Activated naive CD4-positive, alpha-beta T cell treated with anti-CD3 and anti-CD28 coated beads, Interleukin-2, amount 10 ng/mL, durations not matched to agents 7 days and 5 days (primary cell): ENCODE data around the gene OLIG1.

ENCODE experiments used
- CTCF ChIA-PET: fragments of 350-600 bp; sonication (Branson Sonifier 250); formaldehyde crosslinking; loops from one replicate; lab custom pipeline; 2021; ENCODE audit warnings: antibody characterized with exemption; lab: Charles Lee
- DNase-seq: peaks from one replicate; pipeline ENCODE4 v3.0.0-alpha.2; 2020
- H3K27ac Mint-ChIP-seq: one replicate; pipeline ENCODE4 v1.8.0; 2021; ENCODE audit warnings: mild to moderate bottlenecking, moderate library complexity, mixed read lengths
- H3K27me3 Mint-ChIP-seq: one replicate; pipeline ENCODE4 v1.8.0; 2021; ENCODE audit warnings: mild to moderate bottlenecking, mixed read lengths
- H3K36me3 Mint-ChIP-seq: one replicate; pipeline ENCODE4 v1.8.0; 2021; ENCODE audit warnings: mixed read lengths
- H3K4me1 Mint-ChIP-seq: one replicate; pipeline ENCODE4 v1.8.0; 2021; ENCODE audit warnings: mixed read lengths
- H3K4me3 Mint-ChIP-seq: one replicate; pipeline ENCODE4 v1.8.0; 2021; ENCODE audit warnings: mild to moderate bottlenecking, moderate library complexity, mixed read lengths
- H3K9me3 Mint-ChIP-seq: one replicate; pipeline ENCODE4 v1.8.0; 2021; ENCODE audit warnings: mixed read lengths

OLIG1 gene

DNA sequence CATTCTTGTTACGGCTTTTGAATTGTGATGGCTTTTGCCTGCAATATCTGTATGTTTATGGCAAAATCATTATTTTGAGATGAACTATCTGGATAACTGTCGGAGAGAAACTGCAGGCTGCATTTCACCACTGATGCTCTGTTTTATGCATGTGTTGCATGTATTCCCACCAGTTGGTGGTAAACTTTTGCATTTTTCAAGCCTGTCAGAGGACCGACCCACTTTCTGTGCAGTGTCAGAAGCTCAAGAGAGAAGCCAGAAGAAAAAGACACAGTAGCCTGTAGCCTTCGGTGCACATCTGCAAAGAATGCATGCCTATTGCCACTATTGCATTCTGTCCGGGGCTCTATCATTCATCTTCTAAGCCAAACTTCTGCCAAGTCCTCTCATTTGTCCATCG lies 41.6 kb downstream of the OLIG1 start:
- no peaks in the 10 kb centered on the region for H3K9me3 Mint-ChIP-seq
- CTCF ChIA-PET, result interaction anchor here (0.5 kb wide), 1 partner anchor 336 kb away, joined by 3 read pairs; no protein-coding TSS in a partner anchor
- peaks cover 23% of the 10 kb centered on the region for H3K4me1 Mint-ChIP-seq
- H3K27me3 Mint-ChIP-seq, result peaks cover 77% of the 10 kb centered on the region
- no peak overlapping the region for H3K27ac Mint-ChIP-seq
- DNase-seq, result no peak
- H3K36me3 Mint-ChIP-seq, result no peaks in the 10 kb centered on the region
- no peak overlapping the region for H3K4me3 Mint-ChIP-seq

DNA sequence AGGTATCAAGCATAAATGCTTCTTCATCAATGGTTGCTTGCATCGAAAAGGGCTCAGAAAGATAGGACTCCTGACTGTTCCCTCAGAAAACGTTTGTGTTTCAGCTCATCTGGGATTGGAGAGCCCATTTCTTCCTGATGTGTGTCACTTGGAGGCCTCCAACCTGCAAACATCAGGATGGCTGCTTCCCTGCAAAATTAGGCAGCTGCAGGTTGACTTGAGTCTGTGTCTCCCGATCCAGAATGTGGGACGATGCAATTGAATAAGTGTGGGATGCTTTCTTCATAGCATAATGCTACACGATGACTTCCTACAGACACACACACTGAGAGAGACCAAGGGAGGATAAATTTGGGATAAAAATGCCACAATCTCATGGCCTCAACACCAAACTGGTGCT lies 42.2 kb downstream of the OLIG1 start:
- no peaks in the 10 kb centered on the region for H3K9me3 Mint-ChIP-seq
- H3K36me3 Mint-ChIP-seq, result no peaks in the 10 kb centered on the region
- DNase-seq, result no peak
- CTCF ChIA-PET, result interaction anchor here (0.5 kb wide), 1 partner anchor 336 kb away, joined by 3 read pairs; no protein-coding TSS in a partner anchor
- H3K4me1 Mint-ChIP-seq, result peaks cover 29% of the 10 kb centered on the region
- H3K4me3 Mint-ChIP-seq, result no peak overlapping the region
- H3K27me3 Mint-ChIP-seq, result peaks cover 77% of the 10 kb centered on the region
- no peak overlapping the region for H3K27ac Mint-ChIP-seq

DNA sequence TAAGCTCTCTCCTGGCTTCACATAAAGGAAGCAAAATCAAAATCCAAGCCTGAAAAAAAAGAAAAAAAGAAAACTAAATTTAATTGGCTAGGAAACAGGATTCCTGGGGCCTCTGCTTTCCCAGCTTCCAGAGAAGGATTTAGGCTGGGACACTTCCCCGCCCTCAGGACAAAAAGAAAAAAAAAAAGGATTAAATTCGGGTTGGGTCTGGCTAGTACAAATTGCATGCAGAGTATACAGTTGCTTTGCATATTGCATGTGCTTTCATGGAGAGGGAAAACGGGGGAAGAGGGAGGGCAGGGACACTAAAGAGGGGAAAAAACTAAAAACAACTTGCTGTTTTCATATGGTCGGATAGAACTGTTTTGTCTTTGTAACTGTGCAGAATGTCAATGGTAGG lies 42.7 kb downstream of the OLIG1 start:
- H3K36me3 Mint-ChIP-seq, result no peaks in the 10 kb centered on the region
- H3K4me1 Mint-ChIP-seq, result peaks cover 33% of the 10 kb centered on the region
- CTCF ChIA-PET, result no interaction called here
- peaks cover 81% of the 10 kb centered on the region for H3K27me3 Mint-ChIP-seq
- H3K9me3 Mint-ChIP-seq, result no peaks in the 10 kb centered on the region
- H3K4me3 Mint-ChIP-seq, result no peak overlapping the region
- no peak for DNase-seq
- no peak overlapping the region for H3K27ac Mint-ChIP-seq

DNA sequence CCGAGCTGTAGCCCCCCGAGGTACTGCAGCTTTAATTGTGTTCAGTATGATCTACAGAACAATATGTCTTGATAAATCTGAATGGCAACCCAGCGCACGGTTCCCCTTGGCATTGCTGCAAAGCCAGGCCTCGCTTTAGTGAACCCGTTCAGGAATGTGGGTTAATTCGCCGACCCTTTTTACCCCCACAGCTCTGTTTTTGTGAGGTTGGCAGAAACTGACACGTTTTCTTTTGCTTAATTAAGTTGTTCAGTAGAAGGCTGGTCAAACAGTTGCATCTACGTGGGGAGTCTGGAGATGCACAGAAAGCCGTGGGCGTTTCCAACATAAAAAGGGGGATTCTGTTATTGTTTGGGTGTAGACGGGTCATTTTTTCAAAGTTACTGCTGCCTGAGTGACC lies 43.2 kb downstream of the OLIG1 start:
- H3K27me3 Mint-ChIP-seq, result peaks cover 83% of the 10 kb centered on the region
- H3K27ac Mint-ChIP-seq, result no peak overlapping the region
- no peaks in the 10 kb centered on the region for H3K36me3 Mint-ChIP-seq
- H3K4me3 Mint-ChIP-seq, result no peak overlapping the region
- H3K4me1 Mint-ChIP-seq, result peaks cover 34% of the 10 kb centered on the region
- CTCF ChIA-PET, result no interaction called here
- DNase-seq, result no peak
- H3K9me3 Mint-ChIP-seq, result no peaks in the 10 kb centered on the region

DNA sequence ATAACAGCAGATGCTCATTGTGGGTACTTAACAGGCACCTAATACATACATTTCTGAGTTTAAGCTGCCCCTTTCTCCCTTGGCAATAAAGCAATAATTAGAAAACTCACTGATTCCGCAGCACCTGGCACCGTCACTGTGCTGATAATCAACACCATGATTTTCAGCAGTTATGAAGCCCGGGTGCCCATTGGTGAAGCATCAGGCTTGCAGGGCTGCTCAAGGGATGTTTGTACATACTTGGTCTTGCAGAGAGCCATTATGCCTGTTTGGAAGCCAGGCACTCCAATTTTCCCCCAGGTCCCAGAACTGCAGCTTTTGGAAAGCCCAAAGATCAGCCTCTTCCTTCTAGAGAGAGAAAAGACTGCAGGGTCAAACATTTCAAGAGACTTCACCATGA lies 44.3 kb downstream of the OLIG1 start:
- CTCF ChIA-PET, result no interaction called here
- peaks cover 75% of the 10 kb centered on the region for H3K27me3 Mint-ChIP-seq

DNA sequence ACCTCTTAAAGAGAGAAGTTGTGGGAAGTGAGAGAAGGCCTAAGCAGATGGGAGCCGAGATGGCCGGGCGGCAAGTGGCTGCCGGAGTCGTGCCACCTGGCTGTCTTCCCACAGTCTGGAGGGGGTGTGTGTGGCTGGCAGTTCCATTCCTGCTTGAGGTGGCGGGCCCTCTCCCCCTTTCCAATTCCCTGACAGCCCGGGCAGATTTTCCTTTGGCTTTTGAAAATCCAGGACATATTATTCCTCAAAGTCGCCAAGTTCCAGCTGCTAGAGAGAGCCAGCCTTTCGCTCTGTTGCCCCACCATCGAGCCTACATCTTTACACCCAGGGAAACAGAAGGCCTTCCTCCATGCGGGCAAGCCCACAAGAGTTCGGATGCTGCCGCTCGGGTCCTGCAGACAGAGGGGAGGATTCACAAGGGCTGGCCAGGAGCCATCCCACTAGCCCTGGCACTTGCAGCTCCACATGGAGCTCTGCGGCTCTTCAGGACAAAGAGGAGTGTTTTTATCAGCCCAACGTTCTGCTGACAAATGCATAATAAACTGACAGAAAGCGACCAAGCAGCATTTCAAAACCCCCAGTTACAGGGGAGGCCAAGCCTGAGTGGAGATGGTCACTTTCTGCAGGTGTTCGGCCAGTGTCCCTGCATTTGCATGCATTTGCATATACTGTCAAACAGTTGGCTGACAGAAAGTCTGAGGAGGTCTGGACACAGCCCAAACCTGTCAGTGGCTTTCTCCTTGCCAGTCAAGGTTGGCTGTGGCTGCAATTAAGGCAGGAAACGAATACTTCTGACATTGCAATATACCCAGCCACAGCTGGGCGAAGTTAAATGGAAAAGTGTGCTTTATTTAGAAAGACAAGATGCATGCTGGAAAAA lies 45.9 kb downstream of the OLIG1 start:
- no peaks in the 10 kb centered on the region for H3K9me3 Mint-ChIP-seq
- no peak overlapping the region for H3K27ac Mint-ChIP-seq
- CTCF ChIA-PET, result interaction anchor here (1.0 to 1.4 kb wide), 3 partner anchors 17 to 195 kb away, joined by 3 read pairs; no protein-coding TSS in a partner anchor
- no peak overlapping the region for H3K4me3 Mint-ChIP-seq
- no peaks in the 10 kb centered on the region for H3K36me3 Mint-ChIP-seq
- H3K4me1 Mint-ChIP-seq, result peaks cover 23% of the 10 kb centered on the region
- DNase-seq, result no peak
- peaks cover 62% of the 10 kb centered on the region for H3K27me3 Mint-ChIP-seq

More for the DNA sequence above, 44.3 kb downstream of the OLIG1 start:
- H3K4me1 Mint-ChIP-seq, result peaks cover 33% of the 10 kb centered on the region
- H3K4me3 Mint-ChIP-seq, result no peak overlapping the region
- no peak for DNase-seq
- no peaks in the 10 kb centered on the region for H3K9me3 Mint-ChIP-seq
- no peak overlapping the region for H3K27ac Mint-ChIP-seq
- no peaks in the 10 kb centered on the region for H3K36me3 Mint-ChIP-seq

DNA sequence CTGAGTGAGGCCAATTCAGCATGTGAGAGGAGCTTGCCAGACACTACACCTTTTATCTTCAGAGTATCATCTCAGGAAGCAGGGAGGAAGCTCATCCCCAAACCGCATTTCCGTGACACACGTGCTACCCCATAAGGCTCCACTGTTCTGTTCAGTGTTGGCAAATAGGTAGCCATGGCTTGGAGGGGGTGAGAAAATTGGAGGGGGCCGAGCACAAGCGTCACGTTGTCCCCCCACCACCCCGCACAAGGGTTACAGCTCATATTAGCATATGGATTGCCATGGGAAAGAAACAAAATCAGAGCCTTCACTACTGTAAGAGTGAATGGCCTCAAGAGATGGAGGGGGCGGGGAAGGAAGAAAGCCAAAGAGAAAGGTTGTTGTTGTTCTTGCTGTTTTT lies 46.7 kb downstream of the OLIG1 start:
- Mint-ChIP-seq H3K9me3 (no peaks in the 10 kb centered on the region), H3K27me3 (peaks cover 54% of the 10 kb centered on the region), H3K4me3 (no peak overlapping the region), H3K27ac (no peak overlapping the region), H3K36me3 (no peaks in the 10 kb centered on the region), H3K4me1 (peaks cover 23% of the 10 kb centered on the region)
- CTCF ChIA-PET, result interaction anchor here (1.0 to 1.4 kb wide), 3 partner anchors 16 to 195 kb away, joined by 3 read pairs; no protein-coding TSS in a partner anchor
- DNase-seq, result peak; percentile 36

DNA sequence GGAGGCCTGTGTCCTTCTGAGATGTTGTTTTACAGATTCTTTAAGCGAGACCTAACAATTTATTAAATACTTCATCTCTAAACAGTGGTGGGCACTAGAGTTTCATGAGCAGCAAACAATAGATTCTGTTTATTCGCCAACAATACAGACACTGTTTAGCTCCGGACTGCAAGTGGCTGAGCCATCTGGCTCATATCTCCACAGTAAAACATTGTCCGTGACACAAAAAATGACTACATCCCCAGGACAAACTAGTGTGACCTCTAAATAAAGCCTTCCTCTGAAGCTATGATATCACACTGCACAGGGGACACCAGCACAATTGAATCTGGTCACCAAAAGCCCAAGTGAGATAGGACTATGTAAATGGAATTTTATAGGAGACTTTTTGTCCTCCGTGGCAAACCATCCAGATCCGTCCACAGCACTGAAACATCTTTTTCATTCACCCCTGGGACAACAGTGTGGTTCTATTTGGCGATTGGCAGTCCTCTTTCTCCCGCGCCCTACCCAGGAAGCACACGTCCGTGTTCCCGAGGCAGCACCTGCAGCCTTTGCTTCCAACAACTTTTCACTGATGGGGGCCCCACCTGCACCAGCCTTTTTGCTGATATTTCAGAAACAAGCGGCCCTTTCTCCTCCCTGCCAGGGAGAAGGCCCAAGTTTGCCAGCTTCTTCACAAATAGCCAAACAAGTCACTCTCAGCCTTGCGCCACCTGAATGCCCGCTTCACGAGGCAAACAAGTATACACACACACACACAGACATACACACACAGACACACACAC lies 47.4 kb downstream of the OLIG1 start:
- CTCF ChIA-PET, result interaction anchor here (1.2 to 1.4 kb wide), 2 partner anchors 15 to 196 kb away, joined by 3 read pairs; no protein-coding TSS in a partner anchor
- H3K27me3 Mint-ChIP-seq, result peaks cover 48% of the 10 kb centered on the region
- peaks cover 23% of the 10 kb centered on the region for H3K4me1 Mint-ChIP-seq
- no peak overlapping the region for H3K27ac Mint-ChIP-seq
- no peak overlapping the region for H3K4me3 Mint-ChIP-seq
- no peaks in the 10 kb centered on the region for H3K9me3 Mint-ChIP-seq
- no peak for DNase-seq
- no peaks in the 10 kb centered on the region for H3K36me3 Mint-ChIP-seq
